Caco-2 (cell line): Measurements from ENCODE around the gene IER5L. TPM values are rescaled to one million over a fixed set of nuclear protein-coding genes. Genes with fewer than 3 reads are reported as not detected.

Source experiments
- BruUV-seq: library from RNA; stranded (reverse); fragments of 400-500 nt; replicated peaks from 2 replicates; lab custom pipeline; 2021; lab: Mats Ljungman, UMichigan
- CTCF ChIA-PET: fragments of 300-600 bp; sonication (Branson Sonifier 250); formaldehyde crosslinking; loops from one replicate; lab custom pipeline; 2022; ENCODE audit warnings: antibody characterized with exemption; lab: Charles Lee
- POLR2A ChIA-PET: fragments of 300-600 bp; sonication (Branson Sonifier 250); formaldehyde crosslinking; loops from one replicate; lab custom pipeline; 2022; ENCODE audit warnings: antibody characterized with exemption; lab: Charles Lee
- DNase-seq, 2 experiments: peaks; one replicate each; pipeline versions ENCODE4 v3.0.0 to v3.0.0-alpha.2; 2020 to 2022
- H3K27me3 ChIP-seq: replicated peaks from 2 replicates; pipeline ENCODE4 v1.6.0; 2011; ENCODE audit warnings: low read length; ENCODE audit not compliant: control insufficient read depth, insufficient read depth
- H3K36me3 ChIP-seq: 2 replicates; pipeline ENCODE4 v1.5.1; 2011; ENCODE audit warnings: low read length; ENCODE audit not compliant: control insufficient read depth, insufficient read depth
- H3K4me1 ChIP-seq: fragments of 250-450 bp; sonication (Bioruptor Pico); 2 replicates; pipeline ENCODE4 v1.5.1; 2020; ENCODE audit warnings: mild to moderate bottlenecking
- H3K4me3 ChIP-seq: 2 replicates; pipeline ENCODE4 v1.5.1; 2011; ENCODE audit warnings: low read depth, mild to moderate bottlenecking, control low read depth, low read length
- H3K9me3 ChIP-seq: fragments of 250-450 bp; sonication (Bioruptor Pico); 2 replicates; pipeline ENCODE4 v1.5.1; 2020; ENCODE audit warnings: mild to moderate bottlenecking, moderate library complexity
- H3K27ac Mint-ChIP-seq: one replicate; pipeline ENCODE4 v1.8.0; 2022; ENCODE audit warnings: mixed read lengths; ENCODE audit not compliant: unreplicated experiment
- H3K27me3 Mint-ChIP-seq: one replicate; pipeline ENCODE4 v1.8.0; 2022; ENCODE audit warnings: mixed read lengths; ENCODE audit not compliant: insufficient read depth, unreplicated experiment
- H3K36me3 Mint-ChIP-seq: one replicate; pipeline ENCODE4 v1.8.0; 2022; ENCODE audit warnings: mild to moderate bottlenecking, mixed read lengths; ENCODE audit not compliant: insufficient read depth, unreplicated experiment
- H3K4me1 Mint-ChIP-seq: one replicate; pipeline ENCODE4 v1.8.0; 2022; ENCODE audit warnings: low read depth, mixed read lengths; ENCODE audit not compliant: unreplicated experiment
- H3K4me3 Mint-ChIP-seq: one replicate; pipeline ENCODE4 v1.8.0; 2022; ENCODE audit warnings: mild to moderate bottlenecking, moderate library complexity, mixed read lengths; ENCODE audit not compliant: unreplicated experiment
- H3K9me3 Mint-ChIP-seq: one replicate; pipeline ENCODE4 v1.8.0; 2022; ENCODE audit warnings: mixed read lengths; ENCODE audit not compliant: unreplicated experiment
- CTCF ChIP-seq, 2 experiments: fragments of 200-600 bp in 1 of 2; IDR thresholded peaks; 1 replicate in 1 of 2; 2 replicates in 1 of 2; pipeline versions ENCODE4 v1.5.1 to v1.8.0; 2011 to 2022; ENCODE audit warnings: antibody characterized with exemption in 1 of 2, control low read depth in 1 of 2, inconsistent platforms in 1 of 2, low read depth in 1 of 2, low read length in 1 of 2, mild to moderate bottlenecking in 1 of 2, moderate library complexity in 1 of 2; ENCODE audit not compliant: insufficient read depth in 1 of 2, severe bottlenecking in 1 of 2, unreplicated experiment in 1 of 2
- intact Hi-C: fragments of 100-400 bp; cut with micrococcal nuclease; formaldehyde crosslinking; loops from one replicate; pipeline ENCODE4 v1.10.0; 2022; ENCODE audit not compliant: unreplicated experiment
- total RNA-seq: library from RNA; stranded (reverse); gene quantifications from 2 replicates; pipeline ENCODE4 v1.2.3, GENCODE V29; 2022

IER5L gene
- total RNA-seq, 1 experiment from 2014 or later = 3.9 TPM

- CTCF ChIA-PET = interaction anchor here (0.7 to 2.0 kb wide), 15 partner anchors 9 to 452 kb away, joined by 3 to 23 read pairs (median 5); partner anchors contain the start of gene NTMT1
- Histone ChIP-seq H3K36me3 (no peaks in the 10 kb centered on the region), H3K9me3 (no peaks in the 10 kb centered on the region), H3K27me3 (no peaks in the 10 kb centered on the region), H3K4me3 (peak overlapping the region; percentile 81), H3K4me1 (peaks cover 5% of the 10 kb centered on the region)
- no peak for DNase-seq
- Mint-ChIP-seq H3K4me3 (peak overlapping the region; percentile 86), H3K4me1 (peaks cover 6% of the 10 kb centered on the region), H3K27me3 (no peaks in the 10 kb centered on the region), H3K9me3 (no peaks in the 10 kb centered on the region), H3K36me3 (peaks cover 7% of the 10 kb centered on the region), H3K27ac (no peak overlapping the region)
- no TSS peak for BruUV-seq
- TF ChIP-seq CTCF (IDR thresholded peaks at IDR 0.05; ENCODE audit: insufficient read depth in 1 of 2, low read depth in 1 of 2, low read length in 1 of 2, severe bottlenecking in 1 of 2, unreplicated experiment in 1 of 2) = no peak
- POLR2A ChIA-PET = interaction anchor here (0.7 to 1.6 kb wide), 2 partner anchors 161 to 323 kb away, joined by 3 to 8 read pairs; no protein-coding TSS in a partner anchor
- intact Hi-C loops = loop anchor here (10.0 kb wide), 1 partner anchor 441 kb away; no protein-coding TSS in a partner anchor
Measured at GRCh38 chr9:129173296-129174101, 4.6 kb downstream of the IER5L start.

- Histone ChIP-seq H3K27me3 (no peaks in the 10 kb centered on the region), H3K4me1 (peaks cover 9% of the 10 kb centered on the region), H3K36me3 (no peaks in the 10 kb centered on the region), H3K4me3 (no peak overlapping the region), H3K9me3 (no peaks in the 10 kb centered on the region)
- peaks cover 2% of the 10 kb centered on the region for H3K36me3 Mint-ChIP-seq
- intact Hi-C loops = loop anchor here (10.0 kb wide), 1 partner anchor 442 kb away; no protein-coding TSS in a partner anchor
- peaks cover 12% of the 10 kb centered on the region for H3K4me1 Mint-ChIP-seq
- H3K27ac Mint-ChIP-seq = no peak overlapping the region
- ChIA-PET CTCF (interaction anchor here (0.6 to 1.3 kb wide), 4 partner anchors 8 to 612 kb away, joined by 3 to 5 read pairs (median 4); no protein-coding TSS in a partner anchor), POLR2A (no interaction called here)
- BruUV-seq = no TSS peak
- H3K9me3 Mint-ChIP-seq = no peaks in the 10 kb centered on the region
- TF ChIP-seq CTCF (IDR thresholded peaks at IDR 0.05; ENCODE audit: insufficient read depth in 1 of 2, low read depth in 1 of 2, low read length in 1 of 2, severe bottlenecking in 1 of 2, unreplicated experiment in 1 of 2) = no peak
- no peak for DNase-seq
- H3K27me3 Mint-ChIP-seq = no peaks in the 10 kb centered on the region
- H3K4me3 Mint-ChIP-seq = no peak overlapping the region
Measured at GRCh38 chr9:129172816-129173215, 5.2 kb downstream of the IER5L start.

GRCh38 chr9:129171993-129172751, 5.9 kb downstream of the IER5L start:
- intact Hi-C loops = loop anchor here (10.0 kb wide), 1 partner anchor 443 kb away; no protein-coding TSS in a partner anchor
- Histone ChIP-seq H3K27me3 (no peaks in the 10 kb centered on the region), H3K36me3 (no peaks in the 10 kb centered on the region), H3K4me1 (peaks cover 12% of the 10 kb centered on the region), H3K4me3 (no peak overlapping the region), H3K9me3 (no peaks in the 10 kb centered on the region)
- no peak for DNase-seq
- no TSS peak for BruUV-seq
- TF ChIP-seq CTCF (IDR thresholded peaks at IDR 0.05; ENCODE audit: insufficient read depth in 1 of 2, low read depth in 1 of 2, low read length in 1 of 2, severe bottlenecking in 1 of 2, unreplicated experiment in 1 of 2) = no peak
- Mint-ChIP-seq H3K27ac (no peak overlapping the region), H3K36me3 (no peaks in the 10 kb centered on the region), H3K4me1 (peaks cover 18% of the 10 kb centered on the region), H3K4me3 (no peak overlapping the region), H3K27me3 (no peaks in the 10 kb centered on the region), H3K9me3 (no peaks in the 10 kb centered on the region)
- CTCF ChIA-PET = interaction anchor here (0.6 to 1.3 kb wide), 4 partner anchors 9 to 613 kb away, joined by 3 to 5 read pairs (median 4); no protein-coding TSS in a partner anchor
- POLR2A ChIA-PET = no interaction called here
